ENCODE results near the gene TWF1. TPM values are rescaled to one million over a fixed set of nuclear protein-coding genes. Genes with fewer than 3 reads are reported as not detected.

The TWF1 gene
- total and polyA plus RNA-seq, 2 of the 8 experiments (the other 6 are each of a cell fraction or from before 2014, with no cell fraction given), result 7.6 to 27.9 TPM

GRCh38 chr12:43848226-43848507 lies 42.0 kb upstream of the TWF1 start (continued):
- TF ChIP-seq CHD7 (IDR thresholded peaks at IDR 0.05; ENCODE audit: insufficient replicate concordance, low read length), result no peak

Data from H1 (cell line).